ENCODE data around the gene LDB2.

- TF ChIP-seq CTCF (IDR thresholded peaks at IDR 0.05; ENCODE audit: insufficient read depth, low read depth, low read length) (no peak), EZH2 (IDR thresholded peaks at IDR 0.05; ENCODE audit: insufficient read depth, low read length) (no peak)
These were observed 194.0 kb downstream of the LDB2 start for GRCh38 chr4:16704489-16704888.

Measured in astrocyte (in vitro differentiated cells and primary cell).